WTC11 (cell line): ENCODE data around the gene PPDPF. TPM values are rescaled to one million over a fixed set of nuclear protein-coding genes. Genes with fewer than 3 reads are reported as not detected.

Source experiments
- ATAC-seq: fragments of 200-7000 bp; cut with Tn5 transposase; 2 replicates; pipeline ENCODE4 v1.10.0; 2021; ENCODE audit warnings: mild to moderate bottlenecking, moderate library complexity
- CTCF ChIA-PET: fragments of 300-600 bp; sonication (Branson Sonifier 250); formaldehyde crosslinking; loops from one replicate; lab custom pipeline; 2021; ENCODE audit warnings: antibody characterized with exemption; lab: Charles Lee
- POLR2A ChIA-PET: fragments of 350-600 bp; sonication (Branson Sonifier 250); formaldehyde crosslinking; loops from one replicate; lab custom pipeline; 2021; ENCODE audit warnings: antibody characterized with exemption; lab: Charles Lee
- DNase-seq: peaks from one replicate; pipeline ENCODE4 v3.0.0; 2021; ENCODE audit warnings: low spot score
- H3K27ac Mint-ChIP-seq: 2 replicates; pipeline ENCODE4 v1.8.0; 2021; ENCODE audit warnings: mixed read lengths
- H3K27me3 Mint-ChIP-seq: 2 replicates; pipeline ENCODE4 v1.8.0; 2021; ENCODE audit warnings: low read depth, mild to moderate bottlenecking, moderate library complexity, mixed read lengths
- H3K36me3 Mint-ChIP-seq: 2 replicates; pipeline ENCODE4 v1.8.0; 2021; ENCODE audit warnings: mixed read lengths
- H3K4me1 Mint-ChIP-seq: 2 replicates; pipeline ENCODE4 v1.8.0; 2022; ENCODE audit warnings: mixed read lengths
- H3K4me3 Mint-ChIP-seq: 2 replicates; pipeline ENCODE4 v1.8.0; 2021; ENCODE audit warnings: mild to moderate bottlenecking, moderate library complexity, mixed read lengths
- H3K9me3 Mint-ChIP-seq: 2 replicates; pipeline ENCODE4 v1.8.0; 2021; ENCODE audit warnings: mixed read lengths
- AR ChIP-seq: fragments of 250-450 bp; sonication (Bioruptor Pico); IDR thresholded peaks from 2 replicates; pipeline ENCODE4 v1.9.0; 2021; ENCODE audit warnings: mild to moderate bottlenecking
- ATF2 ChIP-seq: sonication (generic); formaldehyde crosslinking; IDR thresholded peaks from 2 replicates; pipeline ENCODE4 v1.8.1; 2022; ENCODE audit warnings: low read depth, missing genetic modification reagents, borderline replicate concordance
- CBFB ChIP-seq: sonication (generic); formaldehyde crosslinking; IDR thresholded peaks from 2 replicates; pipeline ENCODE4 v1.8.1; 2022; ENCODE audit warnings: mild to moderate bottlenecking, low read depth, missing genetic modification reagents
- CREM ChIP-seq: sonication (generic); formaldehyde crosslinking; IDR thresholded peaks from 2 replicates; pipeline ENCODE4 v1.8.1; 2022; ENCODE audit warnings: mild to moderate bottlenecking, missing genetic modification reagents, moderate library complexity
- HMGXB4 ChIP-seq: sonication (generic); formaldehyde crosslinking; IDR thresholded peaks from 2 replicates; pipeline ENCODE4 v1.8.1; 2023; ENCODE audit warnings: mild to moderate bottlenecking, moderate library complexity, missing genetic modification reagents
- IRF2 ChIP-seq: sonication (generic); formaldehyde crosslinking; IDR thresholded peaks from 2 replicates; pipeline ENCODE4 v1.8.0; 2022; ENCODE audit warnings: low read depth, missing genetic modification reagents, borderline replicate concordance
- NFATC4 ChIP-seq: fragments of 250-450 bp; sonication (Bioruptor Pico); IDR thresholded peaks from 2 replicates; pipeline ENCODE4 v1.9.0; 2021; ENCODE audit warnings: mild to moderate bottlenecking
- NR1H2 ChIP-seq: sonication (generic); formaldehyde crosslinking; IDR thresholded peaks from 2 replicates; pipeline ENCODE4 v1.9.0; 2021; ENCODE audit warnings: mild to moderate bottlenecking, moderate library complexity, missing genetic modification reagents
- PRRX2 ChIP-seq: fragments of 250-450 bp; sonication (Bioruptor Pico); IDR thresholded peaks from 2 replicates; pipeline ENCODE4 v1.8.0; 2021; ENCODE audit warnings: mild to moderate bottlenecking
- RELA ChIP-seq: sonication (generic); formaldehyde crosslinking; IDR thresholded peaks from 2 replicates; pipeline ENCODE4 v1.8.1; 2022; ENCODE audit warnings: missing genetic modification reagents, mild to moderate bottlenecking, borderline replicate concordance
- TEAD4 ChIP-seq: sonication (generic); formaldehyde crosslinking; IDR thresholded peaks from 2 replicates; pipeline ENCODE4 v1.8.0; 2022; ENCODE audit warnings: mild to moderate bottlenecking, missing genetic modification reagents
- total RNA-seq: library from RNA; stranded (reverse); gene quantifications from 3 replicates; pipeline ENCODE4 v1.2.3, GENCODE V29; 2021
- TF ChIP-seq, protein P1 (sequence below): sonication (generic); formaldehyde crosslinking; IDR thresholded peaks from 2 replicates; pipeline ENCODE4 v1.8.1; 2022; ENCODE audit warnings: missing genetic modification reagents, borderline replicate concordance
- TF ChIP-seq, protein P2 (sequence below): sonication (generic); formaldehyde crosslinking; conservative IDR thresholded peaks from 2 replicates; pipeline ENCODE4 v1.8.1; 2023; ENCODE audit warnings: mild to moderate bottlenecking, low read depth, missing genetic modification reagents, moderate library complexity

Gene PPDPF
- total RNA-seq, 1 experiment from 2014 or later, result 170 TPM

GRCh38 chr20:63497138-63497945, 23.2 kb upstream of the PPDPF start:
- CTCF ChIA-PET, result interaction anchor here (0.6 to 3.4 kb wide), 37 partner anchors 8 to 832 kb away, joined by 3 to 50 read pairs (median 7); partner anchors contain the start of genes HELZ2, KCNQ2, PPDPF and PTK6
- H3K27me3 Mint-ChIP-seq, result peaks cover 37% of the 10 kb centered on the region
- ATAC-seq, result no peak
- TF ChIP-seq ATF2 (CRISPR knock-in tag) (no peak), TEAD4 (CRISPR knock-in tag) (no peak), RELA (CRISPR knock-in tag) (no peak), NFATC4 (CRISPR knock-in tag) (no peak), CREM (CRISPR knock-in tag) (no peak), IRF2 (CRISPR knock-in tag) (no peak), AR (no peak), PRRX2 (CRISPR knock-in tag) (no peak)
- TF ChIP-seq, protein P1, sequence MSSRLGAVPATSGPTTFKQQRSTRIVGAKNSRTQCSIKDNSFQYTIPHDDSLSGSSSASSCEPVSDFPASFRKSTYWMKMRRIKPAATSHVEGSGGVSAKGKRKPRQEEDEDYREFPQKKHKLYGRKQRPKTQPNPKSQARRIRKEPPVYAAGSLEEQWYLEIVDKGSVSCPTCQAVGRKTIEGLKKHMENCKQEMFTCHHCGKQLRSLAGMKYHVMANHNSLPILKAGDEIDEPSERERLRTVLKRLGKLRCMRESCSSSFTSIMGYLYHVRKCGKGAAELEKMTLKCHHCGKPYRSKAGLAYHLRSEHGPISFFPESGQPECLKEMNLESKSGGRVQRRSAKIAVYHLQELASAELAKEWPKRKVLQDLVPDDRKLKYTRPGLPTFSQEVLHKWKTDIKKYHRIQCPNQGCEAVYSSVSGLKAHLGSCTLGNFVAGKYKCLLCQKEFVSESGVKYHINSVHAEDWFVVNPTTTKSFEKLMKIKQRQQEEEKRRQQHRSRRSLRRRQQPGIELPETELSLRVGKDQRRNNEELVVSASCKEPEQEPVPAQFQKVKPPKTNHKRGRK, result no peak
- TF ChIP-seq, protein P2, sequence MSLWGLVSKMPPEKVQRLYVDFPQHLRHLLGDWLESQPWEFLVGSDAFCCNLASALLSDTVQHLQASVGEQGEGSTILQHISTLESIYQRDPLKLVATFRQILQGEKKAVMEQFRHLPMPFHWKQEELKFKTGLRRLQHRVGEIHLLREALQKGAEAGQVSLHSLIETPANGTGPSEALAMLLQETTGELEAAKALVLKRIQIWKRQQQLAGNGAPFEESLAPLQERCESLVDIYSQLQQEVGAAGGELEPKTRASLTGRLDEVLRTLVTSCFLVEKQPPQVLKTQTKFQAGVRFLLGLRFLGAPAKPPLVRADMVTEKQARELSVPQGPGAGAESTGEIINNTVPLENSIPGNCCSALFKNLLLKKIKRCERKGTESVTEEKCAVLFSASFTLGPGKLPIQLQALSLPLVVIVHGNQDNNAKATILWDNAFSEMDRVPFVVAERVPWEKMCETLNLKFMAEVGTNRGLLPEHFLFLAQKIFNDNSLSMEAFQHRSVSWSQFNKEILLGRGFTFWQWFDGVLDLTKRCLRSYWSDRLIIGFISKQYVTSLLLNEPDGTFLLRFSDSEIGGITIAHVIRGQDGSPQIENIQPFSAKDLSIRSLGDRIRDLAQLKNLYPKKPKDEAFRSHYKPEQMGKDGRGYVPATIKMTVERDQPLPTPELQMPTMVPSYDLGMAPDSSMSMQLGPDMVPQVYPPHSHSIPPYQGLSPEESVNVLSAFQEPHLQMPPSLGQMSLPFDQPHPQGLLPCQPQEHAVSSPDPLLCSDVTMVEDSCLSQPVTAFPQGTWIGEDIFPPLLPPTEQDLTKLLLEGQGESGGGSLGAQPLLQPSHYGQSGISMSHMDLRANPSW, result no peak
- TF ChIP-seq, all 79 proteins: peak for 0
- Mint-ChIP-seq H3K36me3 (peaks cover 5% of the 10 kb centered on the region), H3K4me1 (peaks cover 7% of the 10 kb centered on the region), H3K4me3 (peak overlapping the region; percentile 24; the same call in 1 of the 2 replicates), H3K9me3 (peaks cover 5% of the 10 kb centered on the region), H3K27ac (no peak overlapping the region)
- POLR2A ChIA-PET, result interaction anchor here (0.8 kb wide), 1 partner anchor 30 kb away, joined by 3 read pairs; no protein-coding TSS in a partner anchor
- no peak for DNase-seq

- H3K9me3 Mint-ChIP-seq, result no peaks in the 10 kb centered on the region
- TF ChIP-seq HMGXB4 (CRISPR knock-in tag), result 0 out of 2 replicates have a peak, but pooled peaks have one; percentile 64
- no peak for TF ChIP-seq NR1H2
- TF ChIP-seq CBFB (CRISPR knock-in tag), result no peak
- TF ChIP-seq, all 79 proteins: peak for 1
- Mint-ChIP-seq H3K4me3 (peak overlapping the region; percentile 59), H3K27me3 (peaks cover 37% of the 10 kb centered on the region), H3K36me3 (no peaks in the 10 kb centered on the region), H3K4me1 (peaks cover 7% of the 10 kb centered on the region), H3K27ac (no peak overlapping the region)
- ChIA-PET CTCF (interaction anchor here (0.7 to 3.4 kb wide), 6 partner anchors 20 to 144 kb away, joined by 3 to 37 read pairs (median 12); partner anchors contain the start of genes PPDPF and PTK6), POLR2A (no interaction called here)
- DNase-seq (peak; percentile 44), ATAC-seq (peak; percentile 8)
Observed at GRCh38 chr20:63497946-63498935, 22.3 kb upstream of the PPDPF start.
